ENCODE results near the gene NDUFAF7. TPM values are rescaled to one million over a fixed set of nuclear protein-coding genes. Genes with fewer than 3 reads are reported as not detected.

Gene NDUFAF7
- total and polyA plus RNA-seq, 2 of the 13 experiments (the other 11 are each of a cell fraction or from before 2014, with no cell fraction given) = 27.0 to 40.8 TPM

GRCh38 chr2:37189452-37190153 is 41.9 kb upstream of the NDUFAF7 start (continued):
- TF ChIP-seq ZNF724P (CRISPR knock-in tag; IDR thresholded peaks at IDR 0.05; ENCODE audit: borderline replicate concordance) (no peak), MED1 (CRISPR knock-in tag; IDR thresholded peaks at IDR 0.05) (peak; percentile 39; the same call in 1 of the 2 replicates), ATF7 (IDR thresholded peaks at IDR 0.05) (no peak), ATF7 (CRISPR knock-in tag; IDR thresholded peaks at IDR 0.05) (no peak), NR2F6 (IDR thresholded peaks at IDR 0.05) (no peak), NR2F6 (CRISPR knock-in tag; IDR thresholded peaks at IDR 0.05) (peak; percentile 64), ZNF136 (CRISPR knock-in tag; IDR thresholded peaks at IDR 0.05; ENCODE audit: low read depth) (no peak), ATF7-NPFF (CRISPR knock-in tag; IDR thresholded peaks at IDR 0.05; ENCODE audit: low read depth) (no peak), KLF11 (CRISPR knock-in tag; IDR thresholded peaks at IDR 0.05) (peak; percentile 23; the same call in 1 of the 2 replicates), SAFB2 (CRISPR knock-in tag; IDR thresholded peaks at IDR 0.05; ENCODE audit: borderline replicate concordance, low read depth) (no peak), ZBTB33 (CRISPR knock-in tag; IDR thresholded peaks at IDR 0.05) (peak; percentile 36; the same call in 1 of the 2 replicates), ZBTB21 (CRISPR knock-in tag; IDR thresholded peaks at IDR 0.05) (peak; percentile 12; the same call in 1 of the 2 replicates), ZNF329 (CRISPR knock-in tag; IDR thresholded peaks at IDR 0.05; ENCODE audit: low read depth) (no peak), ZNF275 (CRISPR knock-in tag; IDR thresholded peaks at IDR 0.05; ENCODE audit: borderline replicate concordance) (no peak)
- TF ChIP-seq, protein P1, sequence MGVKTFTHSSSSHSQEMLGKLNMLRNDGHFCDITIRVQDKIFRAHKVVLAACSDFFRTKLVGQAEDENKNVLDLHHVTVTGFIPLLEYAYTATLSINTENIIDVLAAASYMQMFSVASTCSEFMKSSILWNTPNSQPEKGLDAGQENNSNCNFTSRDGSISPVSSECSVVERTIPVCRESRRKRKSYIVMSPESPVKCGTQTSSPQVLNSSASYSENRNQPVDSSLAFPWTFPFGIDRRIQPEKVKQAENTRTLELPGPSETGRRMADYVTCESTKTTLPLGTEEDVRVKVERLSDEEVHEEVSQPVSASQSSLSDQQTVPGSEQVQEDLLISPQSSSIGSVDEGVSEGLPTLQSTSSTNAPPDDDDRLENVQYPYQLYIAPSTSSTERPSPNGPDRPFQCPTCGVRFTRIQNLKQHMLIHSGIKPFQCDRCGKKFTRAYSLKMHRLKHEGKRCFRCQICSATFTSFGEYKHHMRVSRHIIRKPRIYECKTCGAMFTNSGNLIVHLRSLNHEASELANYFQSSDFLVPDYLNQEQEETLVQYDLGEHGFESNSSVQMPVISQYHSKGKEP (CRISPR knock-in tag; IDR thresholded peaks at IDR 0.05) = no peak
- TF ChIP-seq, protein P2, sequence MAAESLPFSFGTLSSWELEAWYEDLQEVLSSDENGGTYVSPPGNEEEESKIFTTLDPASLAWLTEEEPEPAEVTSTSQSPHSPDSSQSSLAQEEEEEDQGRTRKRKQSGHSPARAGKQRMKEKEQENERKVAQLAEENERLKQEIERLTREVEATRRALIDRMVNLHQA (CRISPR knock-in tag; IDR thresholded peaks at IDR 0.05) = no peak
- TF ChIP-seq, protein P3, sequence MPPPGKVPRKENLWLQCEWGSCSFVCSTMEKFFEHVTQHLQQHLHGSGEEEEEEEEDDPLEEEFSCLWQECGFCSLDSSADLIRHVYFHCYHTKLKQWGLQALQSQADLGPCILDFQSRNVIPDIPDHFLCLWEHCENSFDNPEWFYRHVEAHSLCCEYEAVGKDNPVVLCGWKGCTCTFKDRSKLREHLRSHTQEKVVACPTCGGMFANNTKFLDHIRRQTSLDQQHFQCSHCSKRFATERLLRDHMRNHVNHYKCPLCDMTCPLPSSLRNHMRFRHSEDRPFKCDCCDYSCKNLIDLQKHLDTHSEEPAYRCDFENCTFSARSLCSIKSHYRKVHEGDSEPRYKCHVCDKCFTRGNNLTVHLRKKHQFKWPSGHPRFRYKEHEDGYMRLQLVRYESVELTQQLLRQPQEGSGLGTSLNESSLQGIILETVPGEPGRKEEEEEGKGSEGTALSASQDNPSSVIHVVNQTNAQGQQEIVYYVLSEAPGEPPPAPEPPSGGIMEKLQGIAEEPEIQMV (CRISPR knock-in tag; IDR thresholded peaks at IDR 0.05; ENCODE audit: low read depth) = no peak
